Endothelial cell of umbilical vein (primary cell): ENCODE measurements around the gene AKAP6. TPM values are rescaled to one million over a fixed set of nuclear protein-coding genes. Genes with fewer than 3 reads are reported as not detected.

Source experiments
- BruUV-seq: library from RNA; stranded (reverse); fragments of 400-500 nt; replicated peaks from 2 replicates; lab custom pipeline; 2021; lab: Mats Ljungman, UMichigan
- CTCF ChIA-PET: fragments of 300-600, 350-600 bp; sonication (Branson Sonifier 250); formaldehyde crosslinking; loops from one replicate; lab custom pipeline; 2021; ENCODE audit warnings: antibody characterized with exemption, inconsistent platforms; lab: Charles Lee
- POLR2A ChIA-PET: fragments of 300-600, 350-600 bp; sonication (Branson Sonifier 250); formaldehyde crosslinking; loops from one replicate; lab custom pipeline; 2021; ENCODE audit warnings: antibody characterized with exemption, inconsistent platforms; lab: Charles Lee
- DNase-seq: peaks from one replicate; pipeline ENCODE4 v3.0.0-alpha.2; 2011; ENCODE audit warnings: low read depth, low spot score
- FAIRE-seq: peaks from 2 replicates; lab custom pipeline; 2011; peaks lifted over from hg19 to GRCh38; lab: Jason Lieb, UNC
- H2AFZ ChIP-seq: 2 replicates; pipeline ENCODE4 v1.6.0; 2012; ENCODE audit warnings: low read depth, low read length, control low read depth, inconsistent platforms
- H3K27ac ChIP-seq: 2 replicates; pipeline ENCODE4 v1.5.1; 2011; ENCODE audit warnings: low read depth, mild to moderate bottlenecking, control low read depth, low read length, moderate library complexity; ENCODE audit not compliant: insufficient read depth
- H3K27me3 ChIP-seq, 2 experiments: 2 replicates each; pipeline versions ENCODE4 v1.6.0 to v1.6.1; 2011; ENCODE audit warnings: low read length in 2 of 2, mixed read lengths in 1 of 2; ENCODE audit not compliant: control insufficient read depth in 2 of 2, insufficient read depth in 2 of 2
- H3K36me3 ChIP-seq, 2 experiments: 2 replicates in 1 of 2; 3 replicates in 1 of 2; pipeline ENCODE4 v1.5.1; 2011; ENCODE audit warnings: low read length in 2 of 2, mild to moderate bottlenecking in 1 of 2, moderate library complexity in 1 of 2; ENCODE audit not compliant: control insufficient read depth in 2 of 2, insufficient read depth in 2 of 2; ENCODE audit errors: extremely low read depth in 1 of 2
- H3K4me1 ChIP-seq: 3 replicates; pipeline ENCODE4 v1.5.1; 2011; ENCODE audit warnings: mild to moderate bottlenecking, low read length; ENCODE audit not compliant: control insufficient read depth, insufficient read depth; ENCODE audit errors: extremely low read depth
- H3K4me2 ChIP-seq: 2 replicates; pipeline ENCODE4 v1.6.1; 2011; ENCODE audit warnings: low read length, control low read depth, mixed read lengths; ENCODE audit not compliant: insufficient read depth
- H3K4me3 ChIP-seq, 3 experiments: fragments of 200-600 bp in 1 of 3; sonication (generic), shearing (Covaris generic) in 1 of 3; replicated peaks in 1 of 3; 2 replicates each; pipeline ENCODE4 v1.5.1; 2011 to 2016; ENCODE audit warnings: control low read depth in 3 of 3, low read length in 3 of 3, mild to moderate bottlenecking in 2 of 3, inconsistent platforms in 1 of 3, low read depth in 1 of 3, moderate library complexity in 1 of 3; ENCODE audit not compliant: insufficient read depth in 1 of 3
- H3K79me2 ChIP-seq: 2 replicates; pipeline ENCODE4 v1.6.0; 2012; ENCODE audit warnings: low read length, inconsistent platforms; ENCODE audit not compliant: control insufficient read depth, insufficient read depth
- H3K9ac ChIP-seq: replicated peaks from 2 replicates; pipeline ENCODE3; 2011; ENCODE audit warnings: low read length, control low read depth; ENCODE audit not compliant: insufficient read depth; ENCODE audit errors: extremely low read depth
- H3K9me1 ChIP-seq: replicated peaks from 3 replicates; pipeline ENCODE4 v1.6.0; 2011; ENCODE audit warnings: mild to moderate bottlenecking, low read length; ENCODE audit not compliant: control insufficient read depth, insufficient read depth; ENCODE audit errors: extremely low read depth
- H3K9me3 ChIP-seq: replicated peaks from 2 replicates; pipeline ENCODE4 v1.5.1; 2012; ENCODE audit warnings: low read length, inconsistent platforms; ENCODE audit not compliant: control insufficient read depth, insufficient read depth
- H4K20me1 ChIP-seq: replicated peaks from 2 replicates; pipeline ENCODE3; 2011; ENCODE audit warnings: mild to moderate bottlenecking, low read length; ENCODE audit not compliant: control insufficient read depth, insufficient read depth; ENCODE audit errors: extremely low read depth
- CTCF ChIP-seq, 2 donors: IDR thresholded peaks; 1 replicate in 1 of 2; 2 replicates in 1 of 2; pipeline ENCODE4 v1.5.1; 2011; ENCODE audit warnings: low read length in 2 of 2, mild to moderate bottlenecking in 2 of 2, moderate library complexity in 2 of 2, control low read depth in 1 of 2, inconsistent platforms in 1 of 2, low read depth in 1 of 2; ENCODE audit not compliant: insufficient read depth in 1 of 2; ENCODE audit errors: extremely low read depth in 1 of 2
- EZH2 ChIP-seq: IDR thresholded peaks from 2 replicates; pipeline ENCODE4 v1.6.1; 2012; ENCODE audit warnings: borderline replicate concordance, low read depth, mild to moderate bottlenecking, moderate library complexity, low read length, inconsistent platforms; ENCODE audit not compliant: severe bottlenecking
- FOS ChIP-seq: IDR thresholded peaks from 2 replicates; pipeline ENCODE4 v1.6.1; 2011; ENCODE audit warnings: mild to moderate bottlenecking, low read length, moderate library complexity, borderline replicate concordance; ENCODE audit not compliant: insufficient read depth
- GATA2 ChIP-seq: IDR thresholded peaks from 2 replicates; pipeline ENCODE4 v1.7.0; 2011; ENCODE audit warnings: low read depth, mild to moderate bottlenecking, moderate library complexity, mixed read lengths, low read length; ENCODE audit not compliant: insufficient read length, insufficient read depth
- JUN ChIP-seq: IDR thresholded peaks from 2 replicates; pipeline ENCODE4 v1.6.1; 2011; ENCODE audit warnings: borderline replicate concordance, low read depth; ENCODE audit not compliant: insufficient read length, insufficient read depth
- MAX ChIP-seq: IDR thresholded peaks from 2 replicates; pipeline ENCODE4 v1.6.1; 2011; ENCODE audit not compliant: insufficient read depth, insufficient read length
- MYC ChIP-seq: IDR thresholded peaks from one replicate; pipeline ENCODE4 v1.6.1; 2011; ENCODE audit warnings: mild to moderate bottlenecking, low read depth, low read length
- POLR2A ChIP-seq: IDR thresholded peaks from 2 replicates; pipeline ENCODE4 v1.6.1; 2012; ENCODE audit warnings: low read depth, mild to moderate bottlenecking, control low read depth, low read length
- POLR2AphosphoS5 ChIP-seq: IDR thresholded peaks from 2 replicates; pipeline ENCODE4 v1.6.1; 2012; ENCODE audit warnings: low read depth, mild to moderate bottlenecking, control low read depth, low read length, moderate library complexity; ENCODE audit not compliant: insufficient read depth
- dilution Hi-C: fragments of 300-500 bp; cut with MboI; formaldehyde crosslinking; loops from one replicate; pipeline ENCODE4 v1.15.0; 2019; ENCODE audit warnings: low sequenced_read_pairs; ENCODE audit not compliant: extremely low pct_ligation_motif_present
- intact Hi-C: fragments of 100-400 bp; cut with micrococcal nuclease; formaldehyde crosslinking; loops from one replicate; pipeline ENCODE4 v1.10.0; 2022
- polyA plus RNA-seq, 4 experiments: library from polyadenylated mRNA; depleted of rRNA in 3 of 4; stranded (reverse) in 3 of 4; unstranded in 1 of 4; fragments of >200 nt; gene quantifications; 2 replicates each; pipeline versions ENCODE4 v1.2.1 to v1.2.3, GENCODE V29; 2011 to 2012; ENCODE audit warnings: missing spikeins in 1 of 4
- total RNA-seq: library from RNA; stranded (reverse); gene quantifications from 2 replicates; pipeline ENCODE4 v1.2.3, GENCODE V29; 2021

AKAP6 gene
- total and polyA plus RNA-seq, 2 donors (not counting 3 experiments of a cell fraction or from before 2014, with no cell fraction given) = 0.03 to 0.49 TPM

- BruUV-seq = no TSS peak
Observed at GRCh38 chr14:32625211-32625610, 296.1 kb downstream of the AKAP6 start.

More at GRCh38 chr14:32625211-32625610, 296.1 kb downstream of the AKAP6 start:
- no peak overlapping the region for H2AFZ ChIP-seq
- H3K4me3 ChIP-seq = no peak overlapping the region
- no peaks in the 10 kb centered on the region for H3K9me1 ChIP-seq
- intact Hi-C loops = no loop called here
- H3K9me3 ChIP-seq = no peaks in the 10 kb centered on the region
- H3K4me1 ChIP-seq = no peaks in the 10 kb centered on the region
- ChIA-PET POLR2A (no interaction called here), CTCF (interaction anchor here (0.6 to 0.9 kb wide), 2 partner anchors 16 to 29 kb away, joined by 3 read pairs; no protein-coding TSS in a partner anchor)
- dilution Hi-C loops = no loop called here
- no peaks in the 10 kb centered on the region for H4K20me1 ChIP-seq
- H3K27ac ChIP-seq = no peak overlapping the region
- DNase-seq (no peak), FAIRE-seq (no peak)
- no peaks in the 10 kb centered on the region for H3K36me3 ChIP-seq
- no peaks in the 10 kb centered on the region for H3K27me3 ChIP-seq
- H3K9ac ChIP-seq = no peak overlapping the region
- TF ChIP-seq JUN (no peak), CTCF (IDR thresholded peaks at IDR 0.05; ENCODE audit: extremely low read depth in 1 of 2, insufficient read depth in 1 of 2, low read depth in 1 of 2, low read length in 2 of 2) (no peak), EZH2 (no peak), FOS (no peak), MAX (no peak), MYC (no peak), POLR2AphosphoS5 (no peak), GATA2 (no peak), POLR2A (no peak)
- H3K79me2 ChIP-seq = no peaks in the 10 kb centered on the region
- no peak overlapping the region for H3K4me2 ChIP-seq
